Breast epithelium (tissue), 3 donors: Measurements from ENCODE around the gene CARM1.

Experiments
- POLR2A ChIP-seq: fragments of 450-650 bp; IDR thresholded peaks from one replicate; pipeline ENCODE4 v1.6.1; 2016; ENCODE audit warnings: antibody characterized with exemption, mild to moderate bottlenecking, moderate library complexity
- POLR2AphosphoS5 ChIP-seq, 3 donors: sonication (generic); formaldehyde crosslinking; IDR thresholded peaks; one replicate each; pipeline ENCODE4 v1.6.1; 2017; ENCODE audit warnings: antibody characterized with exemption in 3 of 3
- TF ChIP-seq, protein P1 (sequence below), 3 donors: fragments of 450-650 bp; IDR thresholded peaks; one replicate each; pipeline ENCODE4 v1.5.1; 2016 to 2017; ENCODE audit warnings: antibody characterized with exemption in 3 of 3, mild to moderate bottlenecking in 3 of 3, moderate library complexity in 3 of 3

DNA sequence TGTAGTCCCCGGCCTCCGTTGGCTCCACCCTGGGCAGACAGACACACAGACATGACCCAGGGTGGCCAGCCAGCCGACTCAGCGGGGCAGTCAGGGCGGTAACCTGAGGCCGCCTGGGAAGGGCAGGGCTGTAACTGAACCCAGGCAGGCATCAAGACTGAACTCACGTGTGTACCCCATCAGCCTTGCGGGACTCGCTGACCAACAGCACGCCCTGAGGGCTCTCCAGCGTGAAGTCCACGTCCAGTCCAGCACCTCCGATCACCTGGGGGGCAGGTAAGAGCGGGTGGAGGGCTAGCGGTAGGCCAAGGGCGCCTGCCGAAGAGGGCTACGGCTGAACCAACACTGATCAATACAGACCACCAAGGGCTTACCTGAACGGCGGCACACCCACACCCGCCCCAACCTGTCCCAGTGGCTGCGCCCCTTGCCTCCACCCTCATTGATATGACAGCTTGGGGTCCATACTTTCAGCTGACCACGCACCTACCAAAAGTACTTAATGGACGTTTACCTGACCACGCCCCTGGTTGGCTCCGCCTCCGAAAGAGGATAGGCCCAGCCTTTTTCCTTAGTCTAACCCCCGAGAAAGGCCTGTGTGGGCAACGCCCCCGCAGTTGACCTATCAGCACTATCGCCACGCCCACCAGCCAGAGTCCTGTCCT is 36.1 kb upstream of the CARM1 start:
- TF ChIP-seq, protein P1, sequence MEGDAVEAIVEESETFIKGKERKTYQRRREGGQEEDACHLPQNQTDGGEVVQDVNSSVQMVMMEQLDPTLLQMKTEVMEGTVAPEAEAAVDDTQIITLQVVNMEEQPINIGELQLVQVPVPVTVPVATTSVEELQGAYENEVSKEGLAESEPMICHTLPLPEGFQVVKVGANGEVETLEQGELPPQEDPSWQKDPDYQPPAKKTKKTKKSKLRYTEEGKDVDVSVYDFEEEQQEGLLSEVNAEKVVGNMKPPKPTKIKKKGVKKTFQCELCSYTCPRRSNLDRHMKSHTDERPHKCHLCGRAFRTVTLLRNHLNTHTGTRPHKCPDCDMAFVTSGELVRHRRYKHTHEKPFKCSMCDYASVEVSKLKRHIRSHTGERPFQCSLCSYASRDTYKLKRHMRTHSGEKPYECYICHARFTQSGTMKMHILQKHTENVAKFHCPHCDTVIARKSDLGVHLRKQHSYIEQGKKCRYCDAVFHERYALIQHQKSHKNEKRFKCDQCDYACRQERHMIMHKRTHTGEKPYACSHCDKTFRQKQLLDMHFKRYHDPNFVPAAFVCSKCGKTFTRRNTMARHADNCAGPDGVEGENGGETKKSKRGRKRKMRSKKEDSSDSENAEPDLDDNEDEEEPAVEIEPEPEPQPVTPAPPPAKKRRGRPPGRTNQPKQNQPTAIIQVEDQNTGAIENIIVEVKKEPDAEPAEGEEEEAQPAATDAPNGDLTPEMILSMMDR (IDR thresholded peaks at IDR 0.05), result no peak
- TF ChIP-seq POLR2A (no peak), POLR2AphosphoS5 (IDR thresholded peaks at IDR 0.05) (no peak)
